Activated CD4-positive, alpha-beta T cell treated with anti-CD3 and anti-CD28 coated beads, Interleukin-10, Interleukin-2, amounts not matched to agents 100 ng/mL and 50 ng/mL, durations not matched to agents 16 hours and 8 hours (primary cell): ENCODE data around the gene CAMKK2.
"Not testable (repeated sequence)": the region's sequence is repeated elsewhere in the genome, so short reads cannot be mapped to it uniquely, and the experiment has no call there.

Experiments
- DNase-seq: peaks from one replicate; pipeline ENCODE4 v3.0.0-alpha.2; 2020

Gene CAMKK2

GRCh38 chr12:121296618-121297434 is at the start of gene CAMKK2:
Gene CAMKK2, minus strand, starts transcription at chr12:121296709. Its CDS starts 22,183 bp downstream, at chr12:121274526.
- peak; percentile 93 for DNase-seq

DNA sequence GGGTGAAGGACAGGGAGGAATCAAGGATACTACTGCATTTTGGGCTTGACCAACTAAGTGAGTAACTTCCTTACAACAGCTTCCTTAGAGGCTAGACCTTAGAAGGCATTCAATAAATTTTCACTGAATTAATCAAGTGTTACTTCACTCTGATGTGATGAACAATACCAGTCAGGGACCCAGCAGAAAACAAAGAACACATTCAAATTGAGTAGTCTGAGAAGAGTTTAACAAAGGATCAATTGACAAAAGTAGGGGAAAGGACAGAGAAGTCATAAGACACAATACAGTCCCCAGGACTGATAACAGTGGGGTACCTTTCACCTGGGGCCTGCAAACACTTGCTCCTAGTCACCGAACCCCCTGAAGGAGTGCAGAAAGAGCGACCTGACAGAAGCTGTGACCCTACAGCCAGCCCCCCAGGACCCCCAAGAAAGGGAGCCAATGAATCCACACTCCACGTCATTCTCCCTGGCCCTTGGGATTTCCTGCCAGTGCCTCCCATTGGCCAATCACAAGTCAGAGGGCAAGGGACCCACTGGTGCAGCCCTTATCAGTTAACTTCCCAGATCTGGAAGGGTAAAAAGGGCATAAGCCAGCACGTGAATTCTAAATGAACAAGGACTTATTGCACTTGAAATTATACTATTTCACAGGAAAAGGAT is 48.8 kb upstream of the CAMKK2 start:
- no peak for DNase-seq

DNA sequence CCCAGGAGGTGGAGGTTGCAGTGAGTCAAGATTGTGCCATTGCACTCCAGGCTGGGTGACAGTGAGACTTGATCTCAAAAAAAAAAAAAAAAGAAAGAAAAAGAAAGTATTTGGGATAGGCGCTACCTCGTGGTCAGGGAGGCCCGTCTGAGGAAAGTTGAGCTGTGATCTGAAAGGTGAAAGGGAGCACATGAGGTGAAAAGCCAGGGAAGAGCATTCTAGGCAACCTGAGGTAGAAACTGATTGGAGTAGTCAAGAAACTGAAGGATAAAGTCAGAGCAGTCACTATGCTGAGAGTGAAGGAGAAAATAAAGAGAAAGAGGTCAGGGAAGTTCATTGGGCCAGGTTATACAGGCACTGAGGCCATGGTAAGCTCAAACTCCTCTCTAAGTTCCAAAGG is 48.0 kb upstream of the CAMKK2 start:
- no peak for DNase-seq

DNA sequence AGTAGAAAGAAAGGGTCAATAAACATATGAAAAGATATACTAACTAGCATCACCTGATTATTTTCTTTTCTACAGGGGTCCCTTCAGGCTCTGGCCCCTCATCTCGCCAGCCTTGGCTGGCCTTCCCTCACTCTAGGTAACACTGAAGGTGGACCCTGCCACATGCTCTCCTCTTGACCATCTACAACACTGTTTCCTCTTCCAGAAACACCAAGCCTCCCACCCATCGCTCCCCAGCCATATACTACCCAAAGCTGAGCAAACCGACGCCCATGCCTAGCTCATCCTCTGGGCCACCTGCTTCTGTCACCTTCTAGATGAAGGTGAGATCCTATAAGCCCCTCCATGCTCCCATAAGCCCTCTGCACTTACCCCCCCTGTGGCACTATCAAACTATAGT is 40.9 kb upstream of the CAMKK2 start:
- DNase-seq, result no peak

- peak; percentile 67 for DNase-seq
Measured at GRCh38 chr12:121334513-121335343, 38.2 kb upstream of the CAMKK2 start.

DNA sequence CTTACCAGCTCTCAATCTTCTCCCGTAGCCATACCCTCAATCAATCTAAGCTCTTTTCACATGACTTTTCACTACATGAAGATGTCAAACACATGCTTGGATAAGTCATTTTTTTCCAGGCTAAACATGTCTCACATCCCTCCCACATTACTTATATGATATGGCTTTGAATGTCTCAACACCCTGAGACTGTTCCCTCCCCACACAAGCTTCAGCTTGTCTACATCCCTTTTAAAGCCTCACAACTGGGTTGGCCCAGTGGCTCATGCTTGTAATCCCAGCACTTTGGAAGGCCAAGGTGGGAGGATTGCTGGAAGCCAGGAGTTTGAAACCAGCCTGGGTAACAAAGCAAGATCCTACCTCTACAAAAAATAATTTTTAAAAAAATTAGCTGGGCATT is 37.2 kb upstream of the CAMKK2 start:
- no peak for DNase-seq

DNA sequence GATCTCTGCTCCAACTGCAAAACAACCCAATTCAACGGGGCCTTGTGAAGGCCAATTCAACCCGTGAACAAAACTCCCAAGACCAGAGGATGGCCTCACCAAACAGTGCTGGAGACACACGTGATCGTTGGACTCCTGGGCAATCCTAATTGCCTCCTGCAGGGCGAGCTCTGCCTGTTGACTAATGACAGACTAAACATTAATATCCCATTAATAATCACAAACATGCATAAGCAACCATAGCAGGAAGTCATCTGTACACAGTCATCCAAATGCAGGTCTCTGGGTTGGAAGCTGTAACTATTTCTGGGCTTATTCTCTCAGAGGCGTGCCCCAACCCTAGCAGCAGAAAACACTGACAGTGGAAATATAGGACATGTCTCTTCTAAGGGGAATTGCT is 34.7 kb upstream of the CAMKK2 start:
- DNase-seq, result no peak

DNA sequence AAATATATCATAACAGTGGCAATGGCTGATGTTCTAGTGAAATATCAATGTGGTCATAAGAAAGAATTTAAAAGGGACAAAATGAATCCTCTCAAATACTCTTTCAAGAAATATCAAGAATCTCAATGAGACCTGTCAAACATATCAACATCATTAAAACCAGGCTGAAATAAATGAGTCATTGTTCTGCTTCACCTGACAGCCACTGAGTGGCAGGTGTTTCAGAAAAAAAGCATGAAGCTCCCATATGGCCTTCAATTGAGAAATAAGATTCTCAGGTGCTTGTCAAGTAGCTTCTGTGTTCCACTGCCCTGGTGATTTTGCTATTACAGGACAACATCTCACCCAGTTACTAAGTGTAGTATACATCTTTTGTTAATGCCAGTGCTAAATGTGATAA is 34.2 kb upstream of the CAMKK2 start:
- no peak for DNase-seq

DNA sequence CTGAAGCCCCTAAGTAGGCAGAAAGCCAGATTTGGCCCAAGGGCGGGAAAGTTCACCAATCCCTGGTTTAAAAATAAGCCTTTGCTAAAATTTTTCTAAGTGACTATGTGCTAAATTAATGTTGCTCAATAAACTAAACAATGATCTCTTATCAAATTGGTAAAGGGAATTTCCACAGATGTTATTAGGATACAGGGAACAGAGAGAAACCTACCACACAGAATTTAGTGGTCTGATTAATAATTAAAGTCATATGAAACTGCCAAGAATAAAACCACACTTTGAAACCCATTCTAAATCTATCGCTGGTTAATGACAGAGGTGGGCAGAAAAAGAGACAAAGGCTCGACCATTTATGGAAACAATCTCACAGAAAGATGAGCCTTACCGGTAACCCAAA is 33.7 kb upstream of the CAMKK2 start:
- DNase-seq, result no peak

DNA sequence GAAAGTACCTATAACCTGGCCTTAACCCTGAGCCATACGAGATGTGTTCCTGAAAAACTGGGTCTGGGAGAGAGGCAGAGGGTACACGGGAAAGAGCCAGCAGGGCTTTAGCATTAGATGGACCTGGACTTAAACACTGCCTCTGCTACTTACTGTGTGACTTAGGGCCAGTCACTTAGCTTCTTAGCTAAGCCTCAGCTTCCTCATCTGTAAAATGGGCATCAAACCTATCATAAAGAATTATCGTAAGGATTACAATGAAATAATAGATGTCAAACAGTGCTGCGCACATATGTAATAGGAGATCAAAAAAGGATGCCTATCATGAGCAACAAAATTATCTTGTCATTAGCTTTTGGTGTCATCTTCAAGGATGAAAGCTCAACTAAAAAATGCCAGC is 32.1 kb upstream of the CAMKK2 start:
- no peak for DNase-seq

- DNase-seq, result no peak
Measured at GRCh38 chr12:121326996-121327674, 30.6 kb upstream of the CAMKK2 start.

- no peak for DNase-seq
Measured at GRCh38 chr12:121325922-121326396, 29.4 kb upstream of the CAMKK2 start.

- no peak for DNase-seq
Measured at GRCh38 chr12:121323908-121324307, 27.4 kb upstream of the CAMKK2 start.

GRCh38 chr12:121318121-121318520 is 21.6 kb upstream of the CAMKK2 start:
- no peak for DNase-seq

GRCh38 chr12:121314431-121314830 is 17.9 kb upstream of the CAMKK2 start:
- no peak for DNase-seq

DNA sequence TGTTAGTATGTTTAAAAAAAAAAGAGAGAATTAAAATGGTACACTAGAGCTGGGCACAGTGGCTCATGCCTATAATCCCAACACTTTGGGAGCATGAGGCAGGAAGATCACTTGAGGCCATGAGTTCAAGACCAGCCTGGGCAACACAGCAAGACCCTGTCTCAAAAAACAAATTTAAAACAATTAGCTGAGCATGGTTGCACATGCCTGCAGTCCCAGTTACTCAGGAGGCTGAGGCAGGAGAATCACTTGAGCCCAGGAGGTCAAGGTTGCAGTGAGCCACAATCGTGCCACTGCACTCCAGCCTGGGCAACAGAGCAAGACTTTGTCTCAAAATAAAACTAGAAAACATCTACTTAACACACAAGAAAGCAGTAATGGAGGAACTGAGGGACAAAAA is 13.7 kb upstream of the CAMKK2 start:
- DNase-seq, result not testable (repeated sequence)

GRCh38 chr12:121307397-121307796 is 10.9 kb upstream of the CAMKK2 start:
- not testable (repeated sequence) for DNase-seq

DNA sequence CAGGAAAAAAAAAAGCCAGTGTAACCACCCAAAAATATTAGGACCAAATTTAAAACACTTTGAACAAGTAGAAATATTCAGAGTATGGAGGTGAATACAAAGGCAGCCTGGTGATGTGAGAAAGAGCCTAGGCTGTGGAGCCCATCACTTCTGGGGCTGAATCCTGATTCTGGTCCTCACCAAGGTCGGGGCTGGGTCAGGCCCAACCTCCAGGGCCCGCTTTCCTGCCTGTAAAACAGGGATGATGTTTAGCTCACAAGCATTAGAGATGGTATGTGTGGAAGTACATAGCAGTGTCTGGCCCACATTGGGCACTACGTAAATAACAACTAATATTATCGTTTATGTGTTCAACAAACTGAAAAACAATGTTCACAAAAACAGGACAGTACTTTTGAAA is 7.8 kb upstream of the CAMKK2 start:
- no peak for DNase-seq

- no peak for DNase-seq
Measured at GRCh38 chr12:121301876-121302275, 5.4 kb upstream of the CAMKK2 start.

GRCh38 chr12:121300083-121300819 is 3.7 kb upstream of the CAMKK2 start:
- no peak for DNase-seq

DNA sequence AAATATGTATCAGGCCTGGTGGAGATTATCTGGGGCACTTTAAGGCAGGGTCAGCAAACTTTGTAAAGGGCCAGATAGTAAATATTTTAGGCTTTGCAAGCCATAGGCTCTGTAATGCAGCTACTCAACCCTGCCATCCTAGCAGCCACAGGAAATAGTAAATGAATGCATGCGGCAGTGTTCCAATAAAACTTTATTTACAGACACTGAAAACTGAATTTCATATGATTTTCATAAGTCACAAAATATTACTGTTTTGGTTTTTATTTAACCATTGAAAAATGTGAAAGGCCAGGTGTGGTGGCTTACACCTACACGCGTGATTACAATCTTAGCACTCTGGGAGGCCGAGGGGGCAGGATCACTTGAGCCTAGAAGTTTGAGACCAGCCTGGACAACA is 3.2 kb upstream of the CAMKK2 start:
- no peak for DNase-seq

GRCh38 chr12:121298411-121298810 is 1.9 kb upstream of the CAMKK2 start:
- DNase-seq, result not testable (repeated sequence)
